Measurements from ENCODE around the gene FHOD1.
A peak's percentile ranks its signal among the peaks of the same experiment; 100 is the strongest.

Gene FHOD1

GRCh38 chr16:67228034-67228785 lies 19.1 kb downstream of the FHOD1 start:
- WGBS = 92% methylated on average over 8 of the region's 9 CpGs
- no peak overlapping the region; the same call in 1 of the 2 replicates for H3K9ac ChIP-seq (ENCODE audit: low read depth, low read length)
- no peaks in the 10 kb centered on the region for H3K9me3 ChIP-seq (ENCODE audit: insufficient read depth, low read depth, low read length)
- peaks cover 41% of the 10 kb centered on the region for H3K36me3 ChIP-seq (ENCODE audit: insufficient read depth, low read length)
- H3K4me3 ChIP-seq (ENCODE audit: low read length) = peak overlapping the region; percentile 80
- H3K27ac ChIP-seq (ENCODE audit: low read depth, low read length) = no peak overlapping the region
- peaks cover 3% of the 10 kb centered on the region; the same call in 1 of the 2 replicates for H3K27me3 ChIP-seq (ENCODE audit: insufficient read depth, low read length)
- 0 out of 2 replicates have a peak, but pooled peaks cover 4% of the 10 kb centered on the region for H3K4me1 ChIP-seq (ENCODE audit: insufficient read depth, low read length)

GRCh38 chr16:67227567-67227921 lies 19.7 kb downstream of the FHOD1 start:
- Histone ChIP-seq H3K27ac (ENCODE audit: low read depth, low read length) (peak overlapping the region; percentile 64), H3K4me1 (ENCODE audit: insufficient read depth, low read length) (0 out of 2 replicates have a peak, but pooled peaks cover 4% of the 10 kb centered on the region), H3K27me3 (ENCODE audit: insufficient read depth, low read length) (peaks cover 3% of the 10 kb centered on the region; the same call in 1 of the 2 replicates), H3K4me3 (ENCODE audit: low read length) (peak overlapping the region; percentile 80), H3K9me3 (ENCODE audit: insufficient read depth, low read depth, low read length) (no peaks in the 10 kb centered on the region), H3K9ac (ENCODE audit: low read depth, low read length) (peak overlapping the region; percentile 74), H3K36me3 (ENCODE audit: insufficient read depth, low read length) (peaks cover 40% of the 10 kb centered on the region)
- 30% methylated on average over 12 of the region's 12 CpGs for WGBS

DNA sequence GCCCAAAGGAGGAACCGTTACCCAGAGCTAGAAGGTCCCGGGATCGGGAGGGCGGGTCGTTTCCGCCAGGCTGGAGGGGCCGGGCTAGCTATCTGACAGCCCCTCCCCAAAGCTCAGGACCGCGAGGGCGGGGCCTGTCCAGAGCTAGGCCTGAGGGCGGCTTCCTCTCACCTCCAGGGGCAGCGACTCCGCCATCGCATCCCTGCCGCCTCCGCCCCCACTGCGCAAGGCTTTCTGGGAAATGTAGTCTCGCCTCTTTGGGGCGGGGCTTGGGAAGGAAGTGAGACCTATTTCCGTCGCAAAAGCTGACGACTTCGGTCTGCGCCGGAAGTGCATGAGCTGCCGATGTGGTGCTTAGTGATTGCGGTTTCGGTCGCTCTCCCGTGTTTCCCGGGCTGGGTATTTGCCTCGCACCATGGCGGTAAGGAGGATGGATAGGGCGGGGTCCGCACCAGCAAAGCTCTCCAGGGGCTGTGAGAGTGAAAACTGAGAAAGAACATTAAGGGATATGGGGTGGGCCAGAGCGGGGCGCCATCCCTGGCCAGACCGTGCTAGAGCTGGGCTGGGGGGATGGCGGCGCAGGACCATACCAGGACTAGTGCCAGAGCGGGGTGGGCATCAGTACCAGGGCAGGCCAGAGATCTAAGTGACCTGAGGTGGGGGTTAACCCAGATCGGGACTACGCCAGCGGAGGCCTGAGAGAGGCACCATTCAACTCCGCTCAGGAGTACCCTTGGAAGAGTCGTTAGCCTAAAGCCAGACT lies 20.3 kb downstream of the FHOD1 start, which contains the start of gene TMEM208:
Gene TMEM208, plus strand, starts transcription at position 327 of the 763 bp plus-strand sequence. Its CDS starts 89 bp downstream, at position 416.
- Histone ChIP-seq H3K4me3 (ENCODE audit: low read length) (peak within 1 kb of the TSS; percentile 80), H3K27ac (ENCODE audit: low read depth, low read length) (peak within 1 kb of the TSS; percentile 64), H3K27me3 (ENCODE audit: insufficient read depth, low read length) (peaks cover 3% of the 10 kb centered on the region; the same call in 1 of the 2 replicates), H3K9me3 (ENCODE audit: insufficient read depth, low read depth, low read length) (no peaks in the 10 kb centered on the region), H3K36me3 (ENCODE audit: insufficient read depth, low read length) (peaks cover 39% of the 10 kb centered on the region), H3K4me1 (ENCODE audit: insufficient read depth, low read length) (0 out of 2 replicates have a peak, but pooled peaks cover 4% of the 10 kb centered on the region), H3K9ac (ENCODE audit: low read depth, low read length) (peak within 1 kb of the TSS; percentile 74)
- WGBS = under 1% methylated on average over 46 of the region's 46 CpGs

DNA sequence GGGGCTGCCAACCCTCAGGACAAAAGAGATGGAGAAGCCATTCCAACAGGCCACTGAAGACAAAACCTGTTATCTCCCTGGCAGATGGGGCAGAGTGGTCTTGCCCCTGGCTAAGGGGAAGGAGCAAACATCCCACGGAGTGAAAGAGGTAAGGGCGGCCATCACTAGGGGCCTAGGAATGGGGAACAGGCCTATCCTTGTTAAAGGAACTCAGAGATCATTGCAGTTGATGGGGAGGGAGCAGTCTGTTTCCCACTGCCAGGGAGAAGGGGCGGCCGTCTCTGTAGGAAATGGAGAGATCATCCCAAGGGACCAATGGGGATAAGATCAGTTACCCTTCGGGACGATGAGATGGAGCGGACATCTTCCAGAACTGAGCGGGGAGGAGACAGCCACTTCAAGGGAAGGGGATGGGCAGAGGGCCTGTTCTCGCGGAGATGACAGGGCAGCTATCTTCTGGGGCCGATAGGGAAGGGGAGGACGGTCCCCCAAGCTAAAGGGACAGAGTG lies 20.9 kb downstream of the FHOD1 start:
- H3K9ac ChIP-seq (ENCODE audit: low read depth, low read length) = no peak overlapping the region
- H3K27me3 ChIP-seq (ENCODE audit: insufficient read depth, low read length) = peaks cover 3% of the 10 kb centered on the region; the same call in 1 of the 2 replicates
- 0 out of 2 replicates have a peak, but pooled peaks cover 4% of the 10 kb centered on the region for H3K4me1 ChIP-seq (ENCODE audit: insufficient read depth, low read length)
- H3K9me3 ChIP-seq (ENCODE audit: insufficient read depth, low read depth, low read length) = no peaks in the 10 kb centered on the region
- H3K4me3 ChIP-seq (ENCODE audit: low read length) = peak overlapping the region; percentile 80
- 10% methylated on average over 12 of the region's 12 CpGs for WGBS
- H3K36me3 ChIP-seq (ENCODE audit: insufficient read depth, low read length) = peaks cover 33% of the 10 kb centered on the region
- H3K27ac ChIP-seq (ENCODE audit: low read depth, low read length) = no peak overlapping the region

DNA sequence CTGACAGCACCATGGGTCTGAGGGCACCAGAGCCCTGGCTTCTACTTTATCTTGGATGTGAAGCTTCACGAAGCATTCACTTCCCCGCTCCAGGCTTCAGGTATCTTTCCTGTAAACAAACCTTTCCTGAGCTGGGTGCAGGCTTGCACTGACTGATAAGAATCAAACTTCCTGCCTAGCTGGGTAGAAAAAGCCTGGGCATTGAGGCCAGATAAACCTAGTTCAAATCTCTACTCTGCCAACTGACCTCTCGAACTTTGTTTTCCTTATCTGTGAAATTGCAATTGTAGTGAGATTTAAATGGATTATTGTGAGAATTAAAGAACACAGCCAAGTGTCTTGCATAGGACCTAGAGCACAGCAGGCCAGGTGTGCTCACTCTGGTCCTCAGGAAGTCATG lies 23.3 kb downstream of the FHOD1 start:
- Histone ChIP-seq H3K36me3 (ENCODE audit: insufficient read depth, low read length) (peaks cover 9% of the 10 kb centered on the region), H3K4me3 (ENCODE audit: low read length) (no peak overlapping the region), H3K27me3 (ENCODE audit: insufficient read depth, low read length) (peaks cover 3% of the 10 kb centered on the region; the same call in 1 of the 2 replicates), H3K9ac (ENCODE audit: low read depth, low read length) (no peak overlapping the region), H3K9me3 (ENCODE audit: insufficient read depth, low read depth, low read length) (no peaks in the 10 kb centered on the region), H3K27ac (ENCODE audit: low read depth, low read length) (no peak overlapping the region), H3K4me1 (ENCODE audit: insufficient read depth, low read length) (0 out of 2 replicates have a peak, but pooled peaks cover 4% of the 10 kb centered on the region)
- 85% methylated on average over 3 of the region's 3 CpGs for WGBS

- Histone ChIP-seq H3K27me3 (ENCODE audit: insufficient read depth, low read length) (peaks cover 3% of the 10 kb centered on the region; the same call in 1 of the 2 replicates), H3K9ac (ENCODE audit: low read depth, low read length) (no peak overlapping the region), H3K27ac (ENCODE audit: low read depth, low read length) (no peak overlapping the region), H3K4me1 (ENCODE audit: insufficient read depth, low read length) (no peaks in the 10 kb centered on the region), H3K9me3 (ENCODE audit: insufficient read depth, low read depth, low read length) (no peaks in the 10 kb centered on the region), H3K36me3 (ENCODE audit: insufficient read depth, low read length) (no peaks in the 10 kb centered on the region), H3K4me3 (ENCODE audit: low read length) (no peak overlapping the region)
- 90% methylated on average over 18 of the region's 18 CpGs for WGBS
These were observed 30.4 kb downstream of the FHOD1 start for GRCh38 chr16:67216612-67217490.

DNA sequence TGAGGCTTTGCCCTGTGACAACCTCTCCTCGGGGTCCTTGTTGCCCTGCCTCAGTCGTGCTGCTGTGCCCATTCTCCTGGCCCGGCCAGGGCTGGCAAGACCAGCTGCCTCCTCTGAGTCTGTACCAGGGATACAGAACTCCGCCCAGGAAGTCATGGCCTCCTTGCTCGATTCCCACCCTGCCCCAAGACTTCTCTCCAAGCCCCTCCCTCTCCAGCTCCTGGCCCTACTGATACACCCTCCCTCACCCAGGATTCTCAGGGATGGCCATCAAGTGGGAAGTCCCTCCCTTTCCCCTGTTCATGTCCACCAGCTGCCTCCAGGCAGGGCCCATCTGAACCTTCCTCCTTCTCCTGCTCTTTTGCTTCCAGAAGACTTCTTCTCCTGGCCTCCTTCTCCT lies 31.6 kb downstream of the FHOD1 start:
- Histone ChIP-seq H3K36me3 (ENCODE audit: insufficient read depth, low read length) (no peaks in the 10 kb centered on the region), H3K9me3 (ENCODE audit: insufficient read depth, low read depth, low read length) (no peaks in the 10 kb centered on the region), H3K27me3 (ENCODE audit: insufficient read depth, low read length) (peaks cover 3% of the 10 kb centered on the region; the same call in 1 of the 2 replicates), H3K4me3 (ENCODE audit: low read length) (no peak overlapping the region), H3K9ac (ENCODE audit: low read depth, low read length) (no peak overlapping the region), H3K4me1 (ENCODE audit: insufficient read depth, low read length) (no peaks in the 10 kb centered on the region), H3K27ac (ENCODE audit: low read depth, low read length) (no peak overlapping the region)
- WGBS = 74% methylated on average over 5 of the region's 5 CpGs

DNA sequence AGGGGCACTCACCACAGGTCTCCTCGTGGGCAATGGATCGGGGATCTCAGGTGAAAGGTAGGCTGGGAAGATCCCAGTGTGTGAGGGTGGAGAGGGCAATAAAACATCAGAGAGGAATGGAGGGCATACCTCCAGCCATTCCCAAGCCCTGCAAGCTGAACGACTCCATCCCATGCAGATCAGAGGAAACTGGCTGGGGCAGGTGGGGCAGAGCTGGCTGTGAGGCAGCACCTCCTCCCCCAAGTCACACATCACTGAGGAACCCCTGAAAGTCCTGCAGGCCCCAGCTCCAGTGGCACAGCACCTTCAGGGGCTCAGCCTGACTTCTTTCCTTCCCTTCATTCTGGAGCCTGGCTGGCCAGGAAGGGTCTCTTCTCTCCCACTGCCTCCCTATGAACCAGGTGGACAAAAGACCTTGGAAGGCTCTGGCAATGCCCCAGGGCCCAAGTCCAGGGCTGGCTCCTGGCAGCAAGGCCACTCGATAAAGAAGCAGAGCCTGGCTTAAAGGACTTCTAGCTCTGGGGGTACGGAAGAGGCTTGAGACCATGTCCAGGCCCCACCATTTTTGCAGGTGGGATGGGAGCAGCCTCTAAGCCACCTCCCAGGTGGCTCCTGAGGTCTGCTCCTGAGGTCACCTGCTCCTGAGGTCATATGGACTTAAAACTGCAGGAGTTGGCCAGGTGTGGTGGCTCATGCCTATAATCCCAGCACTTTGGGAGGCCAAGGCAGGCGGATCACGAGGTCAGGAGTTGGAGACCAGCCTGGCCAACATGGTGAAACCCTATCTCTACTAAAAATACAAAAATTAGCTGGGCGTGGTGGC lies 33.9 kb downstream of the FHOD1 start:
- Histone ChIP-seq H3K9me3 (ENCODE audit: insufficient read depth, low read depth, low read length) (no peaks in the 10 kb centered on the region), H3K4me1 (ENCODE audit: insufficient read depth, low read length) (no peaks in the 10 kb centered on the region), H3K27ac (ENCODE audit: low read depth, low read length) (no peak overlapping the region), H3K4me3 (ENCODE audit: low read length) (no peak overlapping the region), H3K27me3 (ENCODE audit: insufficient read depth, low read length) (peaks cover 3% of the 10 kb centered on the region; the same call in 1 of the 2 replicates), H3K9ac (ENCODE audit: low read depth, low read length) (no peak overlapping the region), H3K36me3 (ENCODE audit: insufficient read depth, low read length) (no peaks in the 10 kb centered on the region)
- WGBS = 87% methylated on average over 8 of the region's 8 CpGs

GRCh38 chr16:67212766-67213165 lies 34.5 kb downstream of the FHOD1 start:
- no peaks in the 10 kb centered on the region for H3K9me3 ChIP-seq (ENCODE audit: insufficient read depth, low read depth, low read length)
- H3K9ac ChIP-seq (ENCODE audit: low read depth, low read length) = no peak overlapping the region
- H3K36me3 ChIP-seq (ENCODE audit: insufficient read depth, low read length) = no peaks in the 10 kb centered on the region
- no peaks in the 10 kb centered on the region for H3K4me1 ChIP-seq (ENCODE audit: insufficient read depth, low read length)
- H3K4me3 ChIP-seq (ENCODE audit: low read length) = no peak overlapping the region
- H3K27ac ChIP-seq (ENCODE audit: low read depth, low read length) = no peak overlapping the region
- H3K27me3 ChIP-seq (ENCODE audit: insufficient read depth, low read length) = peaks cover 3% of the 10 kb centered on the region; the same call in 1 of the 2 replicates

DNA sequence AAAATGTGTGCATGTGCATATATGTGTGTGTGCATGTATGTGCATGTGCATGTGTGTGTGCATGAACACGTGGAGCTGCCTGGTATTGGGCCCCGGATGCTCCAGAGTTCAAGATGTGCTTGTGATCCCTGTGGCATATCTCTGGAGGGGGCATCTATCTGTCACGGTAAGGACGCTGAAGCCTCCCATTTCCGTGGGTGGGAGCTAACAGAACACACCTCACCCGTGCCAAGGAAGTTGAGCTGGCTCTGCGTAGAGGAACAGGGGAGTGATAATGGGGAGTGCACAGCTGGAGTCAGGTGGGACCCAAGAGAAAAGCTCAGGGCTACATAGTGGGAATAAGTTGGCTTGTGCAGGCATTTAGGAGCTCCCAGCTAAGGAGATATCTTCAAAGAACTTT lies 35.6 kb downstream of the FHOD1 start:
- H3K9ac ChIP-seq (ENCODE audit: low read depth, low read length) = no peak overlapping the region
- H3K27ac ChIP-seq (ENCODE audit: low read depth, low read length) = no peak overlapping the region
- H3K4me1 ChIP-seq (ENCODE audit: insufficient read depth, low read length) = peaks cover 8% of the 10 kb centered on the region; the same call in 1 of the 2 replicates
- peaks cover 3% of the 10 kb centered on the region; the same call in 1 of the 2 replicates for H3K27me3 ChIP-seq (ENCODE audit: insufficient read depth, low read length)
- 86% methylated on average over 7 of the region's 7 CpGs for WGBS
- H3K36me3 ChIP-seq (ENCODE audit: insufficient read depth, low read length) = no peaks in the 10 kb centered on the region
- H3K4me3 ChIP-seq (ENCODE audit: low read length) = no peak overlapping the region
- H3K9me3 ChIP-seq (ENCODE audit: insufficient read depth, low read depth, low read length) = no peaks in the 10 kb centered on the region
